ENCODE results near the gene APBB2. TPM values are rescaled to one million over a fixed set of nuclear protein-coding genes. Genes with fewer than 3 reads are reported as not detected.
A peak's percentile ranks its signal among the peaks of the same experiment; 100 is the strongest.

APBB2 gene
- total and polyA plus RNA-seq, 2 experiments from 2014 or later, result 24.1 to 61.0 TPM

GRCh38 chr4:41121906-41122305, 92.4 kb downstream of the APBB2 start:
- no peak for DNase-seq
- Histone ChIP-seq H3K9me2 (ENCODE audit: insufficient read depth) (no peaks in the 10 kb centered on the region), H4K20me1 (ENCODE audit: insufficient read depth) (no peaks in the 10 kb centered on the region), H3K9ac (no peak overlapping the region), H3K9me3 (ENCODE audit: low read depth) (no peaks in the 10 kb centered on the region), H3K4me2 (ENCODE audit: unreplicated experiment) (no peak overlapping the region), H3K27me3 (replicated peaks; ENCODE audit: insufficient read depth) (no peaks in the 10 kb centered on the region), H3K4me3 (no peak overlapping the region), H3K27ac (no peak overlapping the region), H3K4me1 (ENCODE audit: insufficient read depth) (peaks cover 30% of the 10 kb centered on the region), H3K79me2 (ENCODE audit: insufficient read depth) (peaks cover 71% of the 10 kb centered on the region), H3F3A (ENCODE audit: insufficient read depth) (peaks cover 9% of the 10 kb centered on the region; the same call in 1 of the 2 replicates), H3K36me3 (ENCODE audit: low read depth) (no peaks in the 10 kb centered on the region), H2AFZ (no peak overlapping the region)
- in situ Hi-C loops (cut with MboI), result no loop called here
- TF ChIP-seq EZH2 (IDR thresholded peaks at IDR 0.05; ENCODE audit: insufficient read depth, poor library complexity, severe bottlenecking) (no peak), EZH2phosphoT487 (IDR thresholded peaks at IDR 0.05; ENCODE audit: insufficient read depth, low read depth) (no peak)
- 92 to 100% methylated on average over 2 of the region's 2 CpGs for WGBS, 2 experiments (ENCODE audit: low coverage in 1 of 2, low lambda C conversion rate in 2 of 2, missing lambda C conversion rate in 2 of 2)

- peak; percentile 53 for DNase-seq
- WGBS, 2 experiments (ENCODE audit: low coverage in 1 of 2, low lambda C conversion rate in 2 of 2, missing lambda C conversion rate in 2 of 2), result 29 to 30% methylated on average over 12 of the region's 12 CpGs
These were observed 93.8 kb downstream of the APBB2 start for GRCh38 chr4:41120297-41121217.

GRCh38 chr4:41119867-41120295, 94.5 kb downstream of the APBB2 start:
- in situ Hi-C loops (cut with MboI), result no loop called here
- Histone ChIP-seq H3K9me2 (ENCODE audit: insufficient read depth) (no peaks in the 10 kb centered on the region), H3K27ac (peak overlapping the region; percentile 3; the same call in 1 of the 2 replicates), H3K9me3 (ENCODE audit: low read depth) (no peaks in the 10 kb centered on the region), H3K4me3 (no peak overlapping the region), H3K9ac (0 out of 2 replicates have a peak overlapping the region, but pooled peaks have one; percentile 27), H3K4me2 (ENCODE audit: unreplicated experiment) (peak overlapping the region; percentile 10), H2AFZ (no peak overlapping the region), H3K27me3 (replicated peaks; ENCODE audit: insufficient read depth) (no peaks in the 10 kb centered on the region), H3F3A (ENCODE audit: insufficient read depth) (peaks cover 1% of the 10 kb centered on the region; the same call in 1 of the 2 replicates), H4K20me1 (ENCODE audit: insufficient read depth) (no peaks in the 10 kb centered on the region), H3K79me2 (ENCODE audit: insufficient read depth) (peaks cover 65% of the 10 kb centered on the region), H3K36me3 (ENCODE audit: low read depth) (no peaks in the 10 kb centered on the region), H3K4me1 (ENCODE audit: insufficient read depth) (peaks cover 20% of the 10 kb centered on the region)
- DNase-seq, result no peak
- 67 to 76% methylated on average over 5 of the region's 5 CpGs for WGBS, 2 experiments (ENCODE audit: low coverage in 1 of 2, low lambda C conversion rate in 2 of 2, missing lambda C conversion rate in 2 of 2)
- no peak for TF ChIP-seq EZH2 (IDR thresholded peaks at IDR 0.05; ENCODE audit: insufficient read depth, poor library complexity, severe bottlenecking)

More at GRCh38 chr4:41120297-41121217, 93.8 kb downstream of the APBB2 start:
- Histone ChIP-seq H4K20me1 (ENCODE audit: insufficient read depth) (no peaks in the 10 kb centered on the region), H3K4me2 (ENCODE audit: unreplicated experiment) (peak overlapping the region; percentile 10), H3K9me2 (ENCODE audit: insufficient read depth) (no peaks in the 10 kb centered on the region), H3K4me3 (0 out of 2 replicates have a peak overlapping the region, but pooled peaks have one; percentile 0), H3K79me2 (ENCODE audit: insufficient read depth) (peaks cover 61% of the 10 kb centered on the region), H3K27ac (peak overlapping the region; percentile 3; the same call in 1 of the 2 replicates), H3K4me1 (ENCODE audit: insufficient read depth) (peaks cover 26% of the 10 kb centered on the region), H3K27me3 (replicated peaks; ENCODE audit: insufficient read depth) (no peaks in the 10 kb centered on the region), H3F3A (ENCODE audit: insufficient read depth) (peaks cover 8% of the 10 kb centered on the region; the same call in 1 of the 2 replicates), H3K36me3 (ENCODE audit: low read depth) (no peaks in the 10 kb centered on the region), H2AFZ (no peak overlapping the region), H3K9ac (0 out of 2 replicates have a peak overlapping the region, but pooled peaks have one; percentile 27), H3K9me3 (ENCODE audit: low read depth) (no peaks in the 10 kb centered on the region)
- TF ChIP-seq EZH2phosphoT487 (IDR thresholded peaks at IDR 0.05; ENCODE audit: insufficient read depth, low read depth), result no peak
- TF ChIP-seq EZH2 (IDR thresholded peaks at IDR 0.05; ENCODE audit: insufficient read depth, poor library complexity, severe bottlenecking), result no peak
- in situ Hi-C loops (cut with MboI), result no loop called here

GRCh38 chr4:41111791-41112190, 102.6 kb downstream of the APBB2 start:
- H4K20me1 ChIP-seq (ENCODE audit: insufficient read depth), result no peaks in the 10 kb centered on the region

More at GRCh38 chr4:41111791-41112190, 102.6 kb downstream of the APBB2 start:
- no peak overlapping the region for H3K27ac ChIP-seq
- H3K79me2 ChIP-seq (ENCODE audit: insufficient read depth), result peaks cover 74% of the 10 kb centered on the region
- no peak overlapping the region for H3K4me3 ChIP-seq
- no peak for DNase-seq
- no peaks in the 10 kb centered on the region for H3K9me3 ChIP-seq (ENCODE audit: low read depth)
- no peaks in the 10 kb centered on the region for H3K27me3 ChIP-seq (replicated peaks; ENCODE audit: insufficient read depth)
- no peak overlapping the region for H3K9ac ChIP-seq
- no peaks in the 10 kb centered on the region for H3K4me1 ChIP-seq (ENCODE audit: insufficient read depth)
- H3F3A ChIP-seq (ENCODE audit: insufficient read depth), result 0 out of 2 replicates have a peak, but pooled peaks cover 4% of the 10 kb centered on the region
- in situ Hi-C loops (cut with MboI), result no loop called here
- H3K9me2 ChIP-seq (ENCODE audit: insufficient read depth), result no peaks in the 10 kb centered on the region
- H3K36me3 ChIP-seq (ENCODE audit: low read depth), result no peaks in the 10 kb centered on the region
- TF ChIP-seq EZH2 (IDR thresholded peaks at IDR 0.05; ENCODE audit: insufficient read depth, poor library complexity, severe bottlenecking) (no peak), EZH2phosphoT487 (IDR thresholded peaks at IDR 0.05; ENCODE audit: insufficient read depth, low read depth) (no peak)
- no peak overlapping the region for H3K4me2 ChIP-seq (ENCODE audit: unreplicated experiment)
- no peak overlapping the region for H2AFZ ChIP-seq
- WGBS, 2 experiments (ENCODE audit: low coverage in 1 of 2, low lambda C conversion rate in 2 of 2, missing lambda C conversion rate in 2 of 2), result 61 to 64% methylated on average over 2 of the region's 2 CpGs
